GM23248 (cell line): ENCODE results near the gene PEX5. TPM values are rescaled to one million over a fixed set of nuclear protein-coding genes. Genes with fewer than 3 reads are reported as not detected.

ENCODE experiments used
- DNase-seq: peaks from one replicate; pipeline ENCODE4 v3.0.0-alpha.2; 2015
- H2AFZ ChIP-seq: fragments of 200-600 bp; sonication (generic); 2 replicates; pipeline ENCODE4 v1.6.1; 2016; ENCODE audit warnings: antibody characterized with exemption
- H3F3A ChIP-seq: fragments of 200-600 bp; sonication (generic); 2 replicates; pipeline ENCODE4 v1.6.1; 2016; ENCODE audit warnings: mild to moderate bottlenecking, antibody characterized with exemption, mixed run types; ENCODE audit not compliant: insufficient read depth
- H3K27ac ChIP-seq: fragments of 200-600 bp; sonication (generic); 2 replicates; pipeline ENCODE4 v1.5.1; 2016; ENCODE audit warnings: mild to moderate bottlenecking
- H3K27me3 ChIP-seq: fragments of 200-600 bp; sonication (generic); replicated peaks from 2 replicates; pipeline ENCODE4 v1.6.1; 2016; ENCODE audit warnings: mild to moderate bottlenecking; ENCODE audit not compliant: insufficient read depth
- H3K36me3 ChIP-seq: fragments of 200-600 bp; sonication (generic); 2 replicates; pipeline ENCODE4 v1.6.1; 2016; ENCODE audit warnings: low read depth, mild to moderate bottlenecking
- H3K4me1 ChIP-seq: fragments of 200-600 bp; sonication (generic); 2 replicates; pipeline ENCODE4 v1.6.1; 2016; ENCODE audit warnings: mild to moderate bottlenecking; ENCODE audit not compliant: insufficient read depth
- H3K4me2 ChIP-seq: fragments of 200-600 bp; sonication (generic); one replicate; pipeline ENCODE4 v1.6.1; 2016; ENCODE audit warnings: mild to moderate bottlenecking; ENCODE audit not compliant: unreplicated experiment
- H3K4me3 ChIP-seq: fragments of 200-600 bp; sonication (generic); 2 replicates; pipeline ENCODE4 v1.5.1; 2016; ENCODE audit warnings: mild to moderate bottlenecking
- H3K79me2 ChIP-seq: fragments of 200-600 bp; sonication (generic); 2 replicates; pipeline ENCODE4 v1.6.1; 2016; ENCODE audit warnings: mild to moderate bottlenecking; ENCODE audit not compliant: insufficient read depth
- H3K9ac ChIP-seq: fragments of 200-600 bp; sonication (generic); 2 replicates; pipeline ENCODE4 v1.6.1; 2016; ENCODE audit warnings: mild to moderate bottlenecking
- H3K9me2 ChIP-seq: fragments of 200-600 bp; sonication (generic); 2 replicates; pipeline ENCODE4 v1.6.1; 2016; ENCODE audit warnings: mixed run types, mild to moderate bottlenecking, moderate library complexity; ENCODE audit not compliant: insufficient read depth
- H3K9me3 ChIP-seq: fragments of 200-600 bp; sonication (generic); one replicate; pipeline ENCODE4 v1.6.1; 2017; ENCODE audit warnings: low read depth
- H4K20me1 ChIP-seq: fragments of 200-600 bp; sonication (generic); 2 replicates; pipeline ENCODE4 v1.6.0; 2016; ENCODE audit not compliant: insufficient read depth
- EZH2 ChIP-seq: fragments of 200-600 bp; sonication (generic); IDR thresholded peaks from 2 replicates; pipeline ENCODE4 v1.6.1; 2018; ENCODE audit warnings: antibody characterized with exemption, mild to moderate bottlenecking; ENCODE audit not compliant: insufficient read depth, poor library complexity, severe bottlenecking
- EZH2phosphoT487 ChIP-seq: fragments of 200-600 bp; sonication (generic); IDR thresholded peaks from 2 replicates; pipeline ENCODE4 v1.6.1; 2018; ENCODE audit warnings: antibody characterized with exemption, moderate library complexity, mild to moderate bottlenecking, low read depth; ENCODE audit not compliant: insufficient read depth
- WGBS, 2 experiments: methylation state at CpG; one replicate each; pipeline ENCODE4 v1.1.6; 2015 to 2017; ENCODE audit warnings: low lambda C conversion rate in 2 of 2, low coverage in 1 of 2; ENCODE audit errors: missing lambda C conversion rate in 2 of 2; 5-methylcytosine and 5-hydroxymethylcytosine counted together
- in situ Hi-C: fragments of 300-500 bp; cut with MboI; formaldehyde crosslinking; loops from 2 replicates; pipeline ENCODE4 v1.15.0; 2020
- polyA plus RNA-seq: library from polyadenylated mRNA; unstranded; fragments of >200 nt; fragmentation: Nextera tagmentation; extraction: Ambion mirVana; gene quantifications from 2 replicates; pipeline ENCODE4 v1.2.1, GENCODE V29; 2016
- total RNA-seq: library from RNA; depleted of rRNA; stranded (reverse); fragments of >200 nt; shearing (Covaris generic); gene quantifications from 2 replicates; pipeline ENCODE4 v1.2.3, GENCODE V29; 2014

PEX5 gene
- total and polyA plus RNA-seq, 2 experiments from 2014 or later: 6.8 to 27.8 TPM

- in situ Hi-C loops: no loop called here
- no peaks in the 10 kb centered on the region for H3K9me2 ChIP-seq
- DNase-seq: no peak
Observed at GRCh38 chr12:7161327-7161726, 28.2 kb upstream of the PEX5 start.

GRCh38 chr12:7161811-7162210, 27.7 kb upstream of the PEX5 start:
- peak; percentile 63 for DNase-seq
- no peak overlapping the region for H3K4me2 ChIP-seq
- no peak for TF ChIP-seq EZH2phosphoT487
- TF ChIP-seq EZH2: no peak

More at GRCh38 chr12:7161327-7161726, 28.2 kb upstream of the PEX5 start:
- H3K4me1 ChIP-seq: no peaks in the 10 kb centered on the region
- TF ChIP-seq EZH2phosphoT487 (no peak), EZH2 (no peak)
- no peaks in the 10 kb centered on the region for H3K36me3 ChIP-seq
- H3K27ac ChIP-seq: no peak overlapping the region
- H3K27me3 ChIP-seq: peaks cover 24% of the 10 kb centered on the region
- no peak overlapping the region for H2AFZ ChIP-seq
- no peaks in the 10 kb centered on the region for H4K20me1 ChIP-seq
- H3K9me3 ChIP-seq: no peaks in the 10 kb centered on the region
- H3K79me2 ChIP-seq: no peaks in the 10 kb centered on the region
- no peak overlapping the region for H3K9ac ChIP-seq
- H3K4me3 ChIP-seq: no peak overlapping the region
- H3K4me2 ChIP-seq: no peak overlapping the region
- H3F3A ChIP-seq: no peaks in the 10 kb centered on the region
- 75 to 77% methylated on average over 4 of the region's 4 CpGs for whole genome bisulfite sequencing, 2 experiments

GRCh38 chr12:7162691-7163114, 26.8 kb upstream of the PEX5 start:
- no peaks in the 10 kb centered on the region for H3K9me3 ChIP-seq
- whole genome bisulfite sequencing, 2 experiments: 8 to 9% methylated on average over 19 of the region's 19 CpGs
- H3K4me2 ChIP-seq: no peak overlapping the region
- H4K20me1 ChIP-seq: no peaks in the 10 kb centered on the region
- H3K9ac ChIP-seq: no peak overlapping the region
- H3K9me2 ChIP-seq: no peaks in the 10 kb centered on the region
- no peaks in the 10 kb centered on the region for H3K36me3 ChIP-seq
- peaks cover 24% of the 10 kb centered on the region for H3K27me3 ChIP-seq
- in situ Hi-C loops: no loop called here
- no peak overlapping the region for H3K4me3 ChIP-seq
- no peak overlapping the region for H3K27ac ChIP-seq
- H3F3A ChIP-seq: no peaks in the 10 kb centered on the region
- H3K79me2 ChIP-seq: no peaks in the 10 kb centered on the region
- H3K4me1 ChIP-seq: no peaks in the 10 kb centered on the region
- DNase-seq: peak; percentile 54
- TF ChIP-seq EZH2: no peak
- TF ChIP-seq EZH2phosphoT487: no peak
- no peak overlapping the region for H2AFZ ChIP-seq

More at GRCh38 chr12:7161811-7162210, 27.7 kb upstream of the PEX5 start:
- WGBS, 2 experiments: 62 to 63% methylated on average over 5 of the region's 5 CpGs
- Histone ChIP-seq H3K9ac (no peak overlapping the region), H3K27ac (no peak overlapping the region), H3K79me2 (no peaks in the 10 kb centered on the region), H3K36me3 (no peaks in the 10 kb centered on the region), H3K4me3 (no peak overlapping the region), H3K4me1 (no peaks in the 10 kb centered on the region), H4K20me1 (no peaks in the 10 kb centered on the region), H3K27me3 (peaks cover 24% of the 10 kb centered on the region), H3K9me2 (no peaks in the 10 kb centered on the region), H3F3A (no peaks in the 10 kb centered on the region), H3K9me3 (no peaks in the 10 kb centered on the region), H2AFZ (no peak overlapping the region)
- in situ Hi-C loops: no loop called here

- H3K4me3 ChIP-seq: no peak overlapping the region
- H3K27ac ChIP-seq: no peak overlapping the region
- H3K9me3 ChIP-seq: no peaks in the 10 kb centered on the region
- TF ChIP-seq EZH2 (no peak), EZH2phosphoT487 (no peak)
- in situ Hi-C loops: no loop called here
- H2AFZ ChIP-seq: no peak overlapping the region
- peaks cover 3% of the 10 kb centered on the region; the same call in 1 of the 2 replicates for H3F3A ChIP-seq
- H3K27me3 ChIP-seq: peaks cover 11% of the 10 kb centered on the region; the same call in 1 of the 2 replicates
- no peak overlapping the region for H3K4me2 ChIP-seq
- no peak overlapping the region for H3K9ac ChIP-seq
- H4K20me1 ChIP-seq: no peaks in the 10 kb centered on the region
- no peaks in the 10 kb centered on the region for H3K9me2 ChIP-seq
- H3K36me3 ChIP-seq: no peaks in the 10 kb centered on the region
- peaks cover 2% of the 10 kb centered on the region; the same call in 1 of the 2 replicates for H3K4me1 ChIP-seq
- H3K79me2 ChIP-seq: no peaks in the 10 kb centered on the region
- DNase-seq: no peak
Observed at GRCh38 chr12:7169951-7170350, 19.5 kb upstream of the PEX5 start.

DNA sequence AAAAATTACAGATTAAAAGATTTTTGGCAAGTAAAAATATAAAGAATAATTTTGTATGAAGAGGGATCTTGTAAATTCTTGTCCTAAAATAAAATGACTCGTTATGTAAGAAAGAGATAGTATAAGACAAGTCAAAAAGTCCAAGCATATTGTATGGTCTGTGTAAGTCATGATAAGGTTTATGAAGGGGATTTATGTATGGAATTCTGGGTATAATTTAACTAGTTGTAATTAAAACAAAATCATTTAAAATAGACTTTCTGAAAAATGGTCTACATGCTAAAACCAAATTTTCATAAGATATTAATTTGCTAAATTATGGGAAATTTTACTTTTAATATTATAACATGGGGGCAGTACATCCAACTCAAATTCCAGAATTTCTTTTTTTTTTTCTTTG, 17.6 kb upstream of the PEX5 start:
- peaks cover 12% of the 10 kb centered on the region; the same call in 1 of the 2 replicates for H3K4me1 ChIP-seq
- no peak for TF ChIP-seq EZH2phosphoT487
- H2AFZ ChIP-seq: no peak overlapping the region
- H3K4me2 ChIP-seq: no peak overlapping the region
- peaks cover 17% of the 10 kb centered on the region for H3F3A ChIP-seq
- no peaks in the 10 kb centered on the region for H3K9me3 ChIP-seq
- no peak overlapping the region for H3K4me3 ChIP-seq
- H3K79me2 ChIP-seq: no peaks in the 10 kb centered on the region
- H3K9me2 ChIP-seq: no peaks in the 10 kb centered on the region
- H3K27me3 ChIP-seq: no peaks in the 10 kb centered on the region
- no peak for DNase-seq
- H3K9ac ChIP-seq: no peak overlapping the region
- H3K27ac ChIP-seq: no peak overlapping the region
- in situ Hi-C loops: no loop called here
- H3K36me3 ChIP-seq: no peaks in the 10 kb centered on the region
- H4K20me1 ChIP-seq: no peaks in the 10 kb centered on the region
- 15 to 21% methylated on average over 1 of the region's 1 CpG for WGBS, 2 experiments
